Choroid plexus epithelial cell (primary cell): ENCODE results near the gene DERL3.

Experiments
- DNase-seq: peaks from one replicate; pipeline ENCODE4 v3.0.0-alpha.2; 2010; ENCODE audit warnings: low read depth
- H3K4me3 ChIP-seq: 2 replicates; pipeline ENCODE4 v1.5.1; 2011; ENCODE audit warnings: low read depth, mild to moderate bottlenecking, control low read depth, low read length, moderate library complexity
- CTCF ChIP-seq: conservative IDR thresholded peaks from 2 replicates; pipeline ENCODE4 v1.5.1; 2011; ENCODE audit warnings: low read depth, mild to moderate bottlenecking, control low read depth, inconsistent platforms, low read length, moderate library complexity

The DERL3 gene

GRCh38 chr22:23824476-23825245 is 14.1 kb downstream of the DERL3 start:
- H3K4me3 ChIP-seq = no peak overlapping the region

GRCh38 chr22:23823331-23823791 is 15.4 kb downstream of the DERL3 start:
- no peak for TF ChIP-seq CTCF
- no peak for DNase-seq
- no peak overlapping the region for H3K4me3 ChIP-seq

More at GRCh38 chr22:23824476-23825245, 14.1 kb downstream of the DERL3 start:
- DNase-seq = no peak
- TF ChIP-seq CTCF = no peak

- no peak overlapping the region for H3K4me3 ChIP-seq
- no peak for TF ChIP-seq CTCF
- DNase-seq = no peak
These were observed 16.6 kb downstream of the DERL3 start for GRCh38 chr22:23822101-23822671.

GRCh38 chr22:23820748-23821211 is 18.0 kb downstream of the DERL3 start:
- no peak for DNase-seq
- H3K4me3 ChIP-seq = no peak overlapping the region
- TF ChIP-seq CTCF = no peak

- DNase-seq = no peak
- no peak for TF ChIP-seq CTCF
- H3K4me3 ChIP-seq = no peak overlapping the region
These were observed 20.3 kb downstream of the DERL3 start for GRCh38 chr22:23818541-23818940.

GRCh38 chr22:23817146-23817545 is 21.7 kb downstream of the DERL3 start:
- no peak for TF ChIP-seq CTCF
- no peak for DNase-seq
- no peak overlapping the region for H3K4me3 ChIP-seq
